Liver (tissue), 9 donors: ENCODE measurements around the gene TEX29. TPM values are rescaled to one million over a fixed set of nuclear protein-coding genes. Genes with fewer than 3 reads are reported as not detected.

Experiments used
- DNase-seq: peaks from one replicate; pipeline ENCODE4 v3.0.0-alpha.2; 2017; ENCODE audit warnings: low spot score
- H3K27ac ChIP-seq, 2 donors: one replicate each; pipeline ENCODE4 v1.7.0; 2013; ENCODE audit warnings: inconsistent platforms in 2 of 2, low read length in 2 of 2, control low read depth in 1 of 2, low read depth in 1 of 2, mild to moderate bottlenecking in 1 of 2
- H3K27me3 ChIP-seq, 4 donors: one replicate each; pipeline versions ENCODE4 v1.6.1 to v1.7.0; 2013; ENCODE audit warnings: low read length in 3 of 4, inconsistent platforms in 1 of 4, mild to moderate bottlenecking in 1 of 4, moderate library complexity in 1 of 4; ENCODE audit not compliant: control insufficient read depth in 4 of 4, insufficient read depth in 4 of 4
- H3K36me3 ChIP-seq, 4 donors: one replicate each; pipeline versions ENCODE4 v1.6.1 to v1.7.0; 2013; ENCODE audit warnings: low read length in 3 of 4, mild to moderate bottlenecking in 3 of 4, low read depth in 1 of 4, moderate library complexity in 1 of 4; ENCODE audit not compliant: control insufficient read depth in 4 of 4, insufficient read depth in 3 of 4
- H3K4me1 ChIP-seq, 4 donors: one replicate each; pipeline versions ENCODE4 v1.6.1 to v1.7.0; 2013; ENCODE audit warnings: low read length in 3 of 4, mild to moderate bottlenecking in 3 of 4, moderate library complexity in 1 of 4; ENCODE audit not compliant: control insufficient read depth in 4 of 4, insufficient read depth in 4 of 4
- H3K4me3 ChIP-seq, 3 donors: one replicate each; pipeline versions ENCODE4 v1.6.1 to v1.7.0; 2013; ENCODE audit warnings: low read length in 3 of 3, control low read depth in 1 of 3, low read depth in 1 of 3, mild to moderate bottlenecking in 1 of 3
- H3K9ac ChIP-seq, 2 donors: one replicate each; pipeline ENCODE4 v1.7.0; 2013; ENCODE audit warnings: low read length in 2 of 2, mild to moderate bottlenecking in 2 of 2, moderate library complexity in 2 of 2, control low read depth in 1 of 2, low read depth in 1 of 2
- H3K9me3 ChIP-seq, 4 donors: one replicate each; pipeline versions ENCODE4 v1.6.1 to v1.7.0; 2013; ENCODE audit warnings: low read length in 3 of 4; ENCODE audit not compliant: control insufficient read depth in 4 of 4
- EGR1 ChIP-seq, 2 donors: IDR thresholded peaks; 2 replicates each; pipeline ENCODE4 v1.6.1; 2016 to 2018; ENCODE audit warnings: antibody characterized with exemption in 2 of 2, low read depth in 2 of 2
- FOXA1 ChIP-seq: IDR thresholded peaks from 2 replicates; pipeline ENCODE4 v1.6.1; 2016; ENCODE audit warnings: antibody characterized with exemption
- FOXA2 ChIP-seq: IDR thresholded peaks from 2 replicates; pipeline ENCODE4 v1.6.1; 2016; ENCODE audit warnings: antibody characterized with exemption
- GABPA ChIP-seq, 2 donors: IDR thresholded peaks in 1 of 2; conservative IDR thresholded peaks in 1 of 2; 2 replicates each; pipeline ENCODE4 v1.6.1; 2016; ENCODE audit warnings: antibody characterized with exemption in 2 of 2, mild to moderate bottlenecking in 1 of 2, moderate library complexity in 1 of 2
- HNF4A ChIP-seq, 2 donors: conservative IDR thresholded peaks; 2 replicates each; pipeline ENCODE4 v1.6.1; 2016; ENCODE audit warnings: antibody characterized with exemption in 2 of 2, mild to moderate bottlenecking in 2 of 2
- HNF4G ChIP-seq: IDR thresholded peaks from 2 replicates; pipeline ENCODE4 v1.6.1; 2016; ENCODE audit warnings: antibody characterized with exemption
- JUND ChIP-seq, 2 donors: IDR thresholded peaks; 2 replicates each; pipeline ENCODE4 v1.6.1; 2016; ENCODE audit warnings: antibody characterized with exemption in 2 of 2
- NR2F2 ChIP-seq: IDR thresholded peaks from 2 replicates; pipeline ENCODE4 v1.6.1; 2016; ENCODE audit warnings: antibody characterized with exemption
- RAD21 ChIP-seq, 2 donors: IDR thresholded peaks; 2 replicates each; pipeline ENCODE4 v1.6.1; 2016; ENCODE audit warnings: antibody characterized with exemption in 2 of 2, mild to moderate bottlenecking in 2 of 2
- RXRA ChIP-seq, 2 donors: IDR thresholded peaks; 2 replicates each; pipeline ENCODE4 v1.6.1; 2017 to 2018; ENCODE audit warnings: antibody characterized with exemption in 2 of 2, mild to moderate bottlenecking in 1 of 2
- SP1 ChIP-seq: IDR thresholded peaks from 2 replicates; pipeline ENCODE4 v1.6.1; 2018; ENCODE audit warnings: antibody characterized with exemption, mild to moderate bottlenecking
- TAF1 ChIP-seq: conservative IDR thresholded peaks from 2 replicates; pipeline ENCODE4 v1.6.1; 2016; ENCODE audit warnings: antibody characterized with exemption, mild to moderate bottlenecking
- YY1 ChIP-seq: IDR thresholded peaks from 2 replicates; pipeline ENCODE4 v1.6.1; 2016; ENCODE audit warnings: antibody characterized with exemption, mild to moderate bottlenecking
- WGBS: extraction: QIAGEN DNeasy Blood & Tissue Kit; methylation state at CpG from one replicate; pipeline ENCODE4 v1.1.7; 2013; 5-methylcytosine and 5-hydroxymethylcytosine counted together
- polyA plus RNA-seq, 2 donors: library from polyadenylated mRNA; stranded (reverse) in 1 of 2; unstranded in 1 of 2; fragments of 200-250 nt in 1 of 2; fragments of >200 nt in 1 of 2; fragmentation: Nextera tagmentation in 1 of 2; extraction: Ambion mirVana in 1 of 2; gene quantifications; one replicate each; pipeline versions ENCODE4 v1.2.1 to v1.2.3, GENCODE V29; 2013 to 2015
- total RNA-seq, 2 donors: library from RNA; depleted of rRNA; stranded (reverse); fragments of >200 nt; gene quantifications; one replicate each; pipeline ENCODE4 v1.2.3, GENCODE V29; 2014
- TF ChIP-seq, protein P1 (sequence below): IDR thresholded peaks from 2 replicates; pipeline ENCODE4 v1.6.1; 2016; ENCODE audit warnings: antibody characterized with exemption
- TF ChIP-seq, protein P2 (sequence below): IDR thresholded peaks from 2 replicates; pipeline ENCODE4 v1.6.1; 2016; ENCODE audit warnings: antibody characterized with exemption, mild to moderate bottlenecking
- TF ChIP-seq, protein P3 (sequence below): IDR thresholded peaks from 2 replicates; pipeline ENCODE4 v1.6.1; 2016; ENCODE audit warnings: antibody characterized with exemption
- TF ChIP-seq, protein P4 (sequence below): fragments of 150-350 bp; IDR thresholded peaks from 2 replicates; pipeline ENCODE4 v1.5.1; 2017; ENCODE audit warnings: improper control_type of control experiment, low read depth, low read length; ENCODE audit not compliant: missing input control
- TF ChIP-seq, protein P5 (sequence below): IDR thresholded peaks from 2 replicates; pipeline ENCODE4 v1.6.1; 2016; ENCODE audit warnings: antibody characterized with exemption
- donor health status: healthy.
- donor health status: healthy.
- donor health status: healthy.
- donor health status: healthy.
- donor health status: healthy.

The TEX29 gene
- total and polyA plus RNA-seq, 4 donors = 0.17 TPM; not detected in 3

DNA sequence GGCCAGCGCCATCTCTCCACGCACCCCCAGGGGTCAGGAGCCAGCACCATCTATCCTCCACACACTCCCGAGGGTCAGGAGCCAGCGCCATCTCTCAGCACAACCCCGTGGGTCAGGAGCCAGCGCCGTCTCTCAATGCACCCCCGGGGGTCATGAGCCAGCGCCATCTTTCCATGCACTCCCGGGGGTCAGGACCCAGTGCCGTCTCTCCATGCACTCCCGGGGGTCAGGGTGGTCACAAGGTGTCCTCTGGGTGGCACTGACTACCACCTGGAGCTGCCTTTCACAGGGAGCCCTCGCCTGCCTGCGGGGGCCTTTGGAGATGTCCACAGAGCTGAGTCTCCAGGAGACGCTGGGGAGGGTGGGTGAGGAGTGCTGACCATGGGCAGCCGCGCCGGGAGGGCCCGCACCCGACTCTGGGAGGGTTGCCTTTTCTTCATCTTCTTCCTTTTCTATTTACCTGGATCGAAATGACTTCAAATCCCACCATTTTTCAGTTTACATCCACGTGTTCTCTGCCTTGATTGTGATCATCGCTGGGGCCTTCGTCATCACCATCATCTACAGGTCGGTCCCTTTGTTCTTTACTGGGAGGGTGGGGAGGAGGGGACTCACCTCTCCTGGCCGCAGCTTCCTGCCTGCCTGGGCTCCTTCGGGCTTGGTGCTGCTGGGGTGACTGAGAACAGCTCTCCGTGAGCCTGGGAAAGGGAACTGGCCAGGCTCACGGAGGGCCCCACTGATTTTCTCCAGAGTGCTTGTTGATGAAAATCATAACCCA, 19.1 kb downstream of the TEX29 start:
- Histone ChIP-seq H3K9me3 (no peaks in the 10 kb centered on the region), H3K4me3 (no peak overlapping the region), H3K4me1 (no peaks in the 10 kb centered on the region), H3K27ac (no peak overlapping the region), H3K36me3 (no peaks in the 10 kb centered on the region), H3K27me3 (no peaks in the 10 kb centered on the region), H3K9ac (no peak overlapping the region)
- 96% methylated on average over 29 of the region's 29 CpGs for WGBS
- TF ChIP-seq EGR1 (IDR thresholded peaks at IDR 0.05; ENCODE audit: low read depth in 2 of 2) (no peak), GABPA (IDR thresholded peaks at IDR 0.05 in 1 of 2, conservative IDR thresholded peaks at IDR 0.05 in 1 of 2) (no peak), JUND (IDR thresholded peaks at IDR 0.05) (no peak), HNF4A (conservative IDR thresholded peaks at IDR 0.05) (no peak), FOXA2 (no peak), RAD21 (IDR thresholded peaks at IDR 0.05) (no peak), HNF4G (no peak), RXRA (IDR thresholded peaks at IDR 0.05) (no peak), FOXA1 (no peak), TAF1 (no peak), SP1 (no peak), NR2F2 (no peak), YY1 (no peak)
- TF ChIP-seq, protein P1, sequence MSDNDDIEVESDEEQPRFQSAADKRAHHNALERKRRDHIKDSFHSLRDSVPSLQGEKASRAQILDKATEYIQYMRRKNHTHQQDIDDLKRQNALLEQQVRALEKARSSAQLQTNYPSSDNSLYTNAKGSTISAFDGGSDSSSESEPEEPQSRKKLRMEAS = no peak
- TF ChIP-seq, protein P2, sequence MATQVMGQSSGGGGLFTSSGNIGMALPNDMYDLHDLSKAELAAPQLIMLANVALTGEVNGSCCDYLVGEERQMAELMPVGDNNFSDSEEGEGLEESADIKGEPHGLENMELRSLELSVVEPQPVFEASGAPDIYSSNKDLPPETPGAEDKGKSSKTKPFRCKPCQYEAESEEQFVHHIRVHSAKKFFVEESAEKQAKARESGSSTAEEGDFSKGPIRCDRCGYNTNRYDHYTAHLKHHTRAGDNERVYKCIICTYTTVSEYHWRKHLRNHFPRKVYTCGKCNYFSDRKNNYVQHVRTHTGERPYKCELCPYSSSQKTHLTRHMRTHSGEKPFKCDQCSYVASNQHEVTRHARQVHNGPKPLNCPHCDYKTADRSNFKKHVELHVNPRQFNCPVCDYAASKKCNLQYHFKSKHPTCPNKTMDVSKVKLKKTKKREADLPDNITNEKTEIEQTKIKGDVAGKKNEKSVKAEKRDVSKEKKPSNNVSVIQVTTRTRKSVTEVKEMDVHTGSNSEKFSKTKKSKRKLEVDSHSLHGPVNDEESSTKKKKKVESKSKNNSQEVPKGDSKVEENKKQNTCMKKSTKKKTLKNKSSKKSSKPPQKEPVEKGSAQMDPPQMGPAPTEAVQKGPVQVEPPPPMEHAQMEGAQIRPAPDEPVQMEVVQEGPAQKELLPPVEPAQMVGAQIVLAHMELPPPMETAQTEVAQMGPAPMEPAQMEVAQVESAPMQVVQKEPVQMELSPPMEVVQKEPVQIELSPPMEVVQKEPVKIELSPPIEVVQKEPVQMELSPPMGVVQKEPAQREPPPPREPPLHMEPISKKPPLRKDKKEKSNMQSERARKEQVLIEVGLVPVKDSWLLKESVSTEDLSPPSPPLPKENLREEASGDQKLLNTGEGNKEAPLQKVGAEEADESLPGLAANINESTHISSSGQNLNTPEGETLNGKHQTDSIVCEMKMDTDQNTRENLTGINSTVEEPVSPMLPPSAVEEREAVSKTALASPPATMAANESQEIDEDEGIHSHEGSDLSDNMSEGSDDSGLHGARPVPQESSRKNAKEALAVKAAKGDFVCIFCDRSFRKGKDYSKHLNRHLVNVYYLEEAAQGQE = no peak
- TF ChIP-seq, protein P3, sequence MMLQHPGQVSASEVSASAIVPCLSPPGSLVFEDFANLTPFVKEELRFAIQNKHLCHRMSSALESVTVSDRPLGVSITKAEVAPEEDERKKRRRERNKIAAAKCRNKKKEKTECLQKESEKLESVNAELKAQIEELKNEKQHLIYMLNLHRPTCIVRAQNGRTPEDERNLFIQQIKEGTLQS = no peak
- TF ChIP-seq, protein P4, sequence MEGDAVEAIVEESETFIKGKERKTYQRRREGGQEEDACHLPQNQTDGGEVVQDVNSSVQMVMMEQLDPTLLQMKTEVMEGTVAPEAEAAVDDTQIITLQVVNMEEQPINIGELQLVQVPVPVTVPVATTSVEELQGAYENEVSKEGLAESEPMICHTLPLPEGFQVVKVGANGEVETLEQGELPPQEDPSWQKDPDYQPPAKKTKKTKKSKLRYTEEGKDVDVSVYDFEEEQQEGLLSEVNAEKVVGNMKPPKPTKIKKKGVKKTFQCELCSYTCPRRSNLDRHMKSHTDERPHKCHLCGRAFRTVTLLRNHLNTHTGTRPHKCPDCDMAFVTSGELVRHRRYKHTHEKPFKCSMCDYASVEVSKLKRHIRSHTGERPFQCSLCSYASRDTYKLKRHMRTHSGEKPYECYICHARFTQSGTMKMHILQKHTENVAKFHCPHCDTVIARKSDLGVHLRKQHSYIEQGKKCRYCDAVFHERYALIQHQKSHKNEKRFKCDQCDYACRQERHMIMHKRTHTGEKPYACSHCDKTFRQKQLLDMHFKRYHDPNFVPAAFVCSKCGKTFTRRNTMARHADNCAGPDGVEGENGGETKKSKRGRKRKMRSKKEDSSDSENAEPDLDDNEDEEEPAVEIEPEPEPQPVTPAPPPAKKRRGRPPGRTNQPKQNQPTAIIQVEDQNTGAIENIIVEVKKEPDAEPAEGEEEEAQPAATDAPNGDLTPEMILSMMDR = no peak
- TF ChIP-seq, protein P5, sequence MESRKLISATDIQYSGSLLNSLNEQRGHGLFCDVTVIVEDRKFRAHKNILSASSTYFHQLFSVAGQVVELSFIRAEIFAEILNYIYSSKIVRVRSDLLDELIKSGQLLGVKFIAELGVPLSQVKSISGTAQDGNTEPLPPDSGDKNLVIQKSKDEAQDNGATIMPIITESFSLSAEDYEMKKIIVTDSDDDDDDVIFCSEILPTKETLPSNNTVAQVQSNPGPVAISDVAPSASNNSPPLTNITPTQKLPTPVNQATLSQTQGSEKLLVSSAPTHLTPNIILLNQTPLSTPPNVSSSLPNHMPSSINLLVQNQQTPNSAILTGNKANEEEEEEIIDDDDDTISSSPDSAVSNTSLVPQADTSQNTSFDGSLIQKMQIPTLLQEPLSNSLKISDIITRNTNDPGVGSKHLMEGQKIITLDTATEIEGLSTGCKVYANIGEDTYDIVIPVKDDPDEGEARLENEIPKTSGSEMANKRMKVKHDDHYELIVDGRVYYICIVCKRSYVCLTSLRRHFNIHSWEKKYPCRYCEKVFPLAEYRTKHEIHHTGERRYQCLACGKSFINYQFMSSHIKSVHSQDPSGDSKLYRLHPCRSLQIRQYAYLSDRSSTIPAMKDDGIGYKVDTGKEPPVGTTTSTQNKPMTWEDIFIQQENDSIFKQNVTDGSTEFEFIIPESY = no peak
- DNase-seq = no peak
